ENCODE data around the gene SEL1L.

DNA sequence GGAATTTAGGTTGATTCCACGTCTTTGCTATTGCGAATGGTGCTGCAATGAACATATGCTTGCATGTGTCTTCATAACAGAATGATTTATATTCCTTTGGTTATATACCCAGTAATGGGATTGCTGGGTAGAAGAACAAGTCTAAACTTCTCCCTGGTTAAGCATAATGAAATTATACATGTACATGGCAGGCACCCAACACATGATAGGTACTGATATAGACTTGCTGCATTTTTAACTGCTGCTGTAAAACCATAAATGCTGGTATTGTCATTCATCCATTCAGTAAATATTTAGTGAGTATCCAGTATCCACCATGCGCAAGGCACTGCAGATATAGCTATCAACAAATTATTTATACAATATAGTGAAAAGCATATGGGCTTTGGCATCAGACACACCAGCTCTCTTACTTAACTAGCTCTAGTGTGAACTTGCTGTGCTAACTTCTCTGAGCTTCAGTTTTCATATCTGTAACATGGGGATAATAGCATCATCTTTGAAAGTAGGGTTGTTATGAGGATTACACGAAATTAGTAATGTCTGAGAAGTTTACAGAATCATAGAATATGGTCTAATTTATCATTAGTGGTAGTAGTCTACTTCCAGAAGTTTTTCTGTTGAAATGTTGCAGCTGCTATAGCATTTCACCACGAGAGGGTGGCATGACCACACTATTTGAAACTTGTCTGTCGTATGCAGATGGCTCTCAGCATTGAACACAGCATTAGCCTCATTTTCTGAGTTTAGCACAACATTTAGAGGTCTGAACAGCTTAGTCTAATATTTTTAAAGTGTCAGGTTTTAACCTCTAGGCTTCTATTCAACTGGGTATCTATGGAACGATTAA is 32.0 kb upstream of the SEL1L start:
- peak; percentile 56; the same call in 1 of the 2 replicates for TF ChIP-seq CTCF (IDR thresholded peaks at IDR 0.05)
- TF ChIP-seq POLR2AphosphoS5 (IDR thresholded peaks at IDR 0.05; ENCODE audit: low read depth, low read length) = no peak
- TF ChIP-seq REST (IDR thresholded peaks at IDR 0.05; ENCODE audit: insufficient read depth in 1 of 2, low read depth in 2 of 2, low read length in 1 of 2) = no peak
- no peak for TF ChIP-seq SIN3A (IDR thresholded peaks at IDR 0.05; ENCODE audit: borderline replicate concordance, insufficient read depth, low read depth, low read length)

Measured in Panc1 (cell line).